GM12872 (cell line): ENCODE results near the gene ALDH4A1.

ENCODE experiments used
- CTCF ChIP-seq: IDR thresholded peaks from 3 replicates; pipeline ENCODE4 v1.5.1; 2011; ENCODE audit warnings: low read depth, mild to moderate bottlenecking, low read length, moderate library complexity; ENCODE audit not compliant: insufficient read depth

The ALDH4A1 gene

GRCh38 chr1:18823438-18823837, 78.9 kb downstream of the ALDH4A1 start:
- no peak for TF ChIP-seq CTCF
